Mesodermal cell (in vitro differentiated cells): ENCODE results near the gene DGKD.

Experiments
- H3K27ac ChIP-seq: 2 replicates; pipeline ENCODE4 v1.7.0; 2013; ENCODE audit warnings: mild to moderate bottlenecking, low read depth, low read length, moderate library complexity; ENCODE audit not compliant: severe bottlenecking
- H3K36me3 ChIP-seq: 2 replicates; pipeline ENCODE4 v1.7.1; 2013; ENCODE audit warnings: mild to moderate bottlenecking, low read length, moderate library complexity; ENCODE audit not compliant: control insufficient read depth, insufficient read depth
- H3K4me1 ChIP-seq: one replicate; pipeline ENCODE4 v1.7.1; 2013; ENCODE audit warnings: mild to moderate bottlenecking, low read length; ENCODE audit not compliant: insufficient read depth, control insufficient read depth, poor library complexity, severe bottlenecking
- H3K4me3 ChIP-seq: 2 replicates; pipeline ENCODE4 v1.7.0; 2013; ENCODE audit warnings: low read length, control low read depth, mild to moderate bottlenecking; ENCODE audit not compliant: insufficient read depth, poor library complexity, severe bottlenecking; ENCODE audit errors: extremely low read depth
- H3K9me3 ChIP-seq: 2 replicates; pipeline ENCODE4 v1.7.1; 2013; ENCODE audit warnings: mild to moderate bottlenecking, low read length, moderate library complexity; ENCODE audit not compliant: control insufficient read depth
- WGBS, 2 experiments: methylation state at CpG; one replicate each; pipeline ENCODE4 v1.1.5; 2013; ENCODE audit warnings: missing lambda C conversion rate in 2 of 2; ENCODE audit not compliant: insufficient coverage in 2 of 2; 5-methylcytosine and 5-hydroxymethylcytosine counted together

The DGKD gene

GRCh38 chr2:233338812-233339368 is 15.4 kb upstream of the DGKD start:
- H3K4me3 ChIP-seq, result no peak overlapping the region
- no peaks in the 10 kb centered on the region for H3K9me3 ChIP-seq
- H3K36me3 ChIP-seq, result no peaks in the 10 kb centered on the region
- H3K27ac ChIP-seq, result no peak overlapping the region
- no peaks in the 10 kb centered on the region for H3K4me1 ChIP-seq
- WGBS, 2 experiments, result 94 to 100% methylated on average over 2 to 3 of the region's 3 CpGs

GRCh38 chr2:233339427-233339826 is 14.9 kb upstream of the DGKD start:
- WGBS, 2 experiments, result 67% methylated on average over 1 of the region's 3 CpGs; no CpG with 5 or more reads in 1 of the 2 experiments
- H3K36me3 ChIP-seq, result no peaks in the 10 kb centered on the region
- H3K4me1 ChIP-seq, result no peaks in the 10 kb centered on the region
- no peaks in the 10 kb centered on the region for H3K9me3 ChIP-seq
- H3K27ac ChIP-seq, result no peak overlapping the region
- H3K4me3 ChIP-seq, result no peak overlapping the region

GRCh38 chr2:233341296-233341695 is 13.0 kb upstream of the DGKD start:
- Histone ChIP-seq H3K9me3 (no peaks in the 10 kb centered on the region), H3K27ac (no peak overlapping the region), H3K4me1 (no peaks in the 10 kb centered on the region), H3K4me3 (no peak overlapping the region), H3K36me3 (no peaks in the 10 kb centered on the region)
- WGBS, 2 experiments, result 90 to 100% methylated on average over 1 to 2 of the region's 3 CpGs

GRCh38 chr2:233342301-233342700 is 12.0 kb upstream of the DGKD start:
- WGBS, 2 experiments, result 91 to 94% methylated on average over 4 to 5 of the region's 5 CpGs
- Histone ChIP-seq H3K4me1 (no peaks in the 10 kb centered on the region), H3K4me3 (no peak overlapping the region), H3K9me3 (no peaks in the 10 kb centered on the region), H3K27ac (no peak overlapping the region), H3K36me3 (no peaks in the 10 kb centered on the region)

GRCh38 chr2:233343171-233343705 is 11.1 kb upstream of the DGKD start:
- Histone ChIP-seq H3K36me3 (no peaks in the 10 kb centered on the region), H3K4me3 (no peak overlapping the region), H3K9me3 (no peaks in the 10 kb centered on the region), H3K4me1 (no peaks in the 10 kb centered on the region), H3K27ac (no peak overlapping the region)
- 91 to 92% methylated on average over 9 to 13 of the region's 15 CpGs for WGBS, 2 experiments

GRCh38 chr2:233346376-233346775 is 7.9 kb upstream of the DGKD start:
- no peak overlapping the region for H3K27ac ChIP-seq
- H3K4me3 ChIP-seq, result no peak overlapping the region
- H3K9me3 ChIP-seq, result no peaks in the 10 kb centered on the region
- no peaks in the 10 kb centered on the region for H3K36me3 ChIP-seq
- 95% methylated on average over 11 to 12 of the region's 12 CpGs for WGBS, 2 experiments
- H3K4me1 ChIP-seq, result peaks cover 13% of the 10 kb centered on the region

GRCh38 chr2:233346930-233347329 is 7.4 kb upstream of the DGKD start:
- no peaks in the 10 kb centered on the region for H3K36me3 ChIP-seq

GRCh38 chr2:233349005-233349998 is 5.0 kb upstream of the DGKD start:
- peaks cover 24% of the 10 kb centered on the region for H3K4me1 ChIP-seq
- no peak overlapping the region for H3K4me3 ChIP-seq
- H3K9me3 ChIP-seq, result no peaks in the 10 kb centered on the region
- WGBS, 2 experiments, result 80 to 81% methylated on average over 13 of the region's 15 CpGs
- H3K36me3 ChIP-seq, result no peaks in the 10 kb centered on the region
- no peak overlapping the region for H3K27ac ChIP-seq

More at GRCh38 chr2:233346930-233347329, 7.4 kb upstream of the DGKD start:
- no peaks in the 10 kb centered on the region for H3K9me3 ChIP-seq
- H3K4me1 ChIP-seq, result peaks cover 16% of the 10 kb centered on the region
- no peak overlapping the region for H3K27ac ChIP-seq
- 88 to 91% methylated on average over 8 to 9 of the region's 9 CpGs for WGBS, 2 experiments
- H3K4me3 ChIP-seq, result no peak overlapping the region

- WGBS, 2 experiments, result 59 to 64% methylated on average over 8 of the region's 8 CpGs
- peak overlapping the region; percentile 41 for H3K27ac ChIP-seq
- no peak overlapping the region for H3K4me3 ChIP-seq
- no peaks in the 10 kb centered on the region for H3K36me3 ChIP-seq
- no peaks in the 10 kb centered on the region for H3K9me3 ChIP-seq
- H3K4me1 ChIP-seq, result peaks cover 24% of the 10 kb centered on the region
Measured at GRCh38 chr2:233350708-233351107, 3.6 kb upstream of the DGKD start.

GRCh38 chr2:233351423-233351822 is 2.9 kb upstream of the DGKD start:
- H3K9me3 ChIP-seq, result no peaks in the 10 kb centered on the region
- no peak overlapping the region for H3K4me3 ChIP-seq
- H3K27ac ChIP-seq, result no peak overlapping the region
- no peaks in the 10 kb centered on the region for H3K36me3 ChIP-seq
- WGBS, 2 experiments, result 87 to 94% methylated on average over 5 to 6 of the region's 7 CpGs
- peaks cover 24% of the 10 kb centered on the region for H3K4me1 ChIP-seq
